Suprapubic skin (tissue), 4 donors: Measurements from ENCODE around the gene TRUB2. TPM values are rescaled to one million over a fixed set of nuclear protein-coding genes. Genes with fewer than 3 reads are reported as not detected.
"Not testable (repeated sequence)": the region's sequence is repeated elsewhere in the genome, so short reads cannot be mapped to it uniquely, and the experiment has no call there.

Experiments used
- DNase-seq, 2 donors: peaks; one replicate each; pipeline ENCODE4 v3.0.0-alpha.2; 2019; ENCODE audit warnings: low spot score in 2 of 2
- H3K27ac ChIP-seq: fragments of 200-600 bp; sonication (generic); one replicate; pipeline ENCODE4 v1.5.1; 2019
- H3K27me3 ChIP-seq: fragments of 200-600 bp; sonication (generic); one replicate; pipeline ENCODE4 v1.5.1; 2019
- H3K36me3 ChIP-seq: fragments of 200-600 bp; sonication (generic); one replicate; pipeline ENCODE4 v1.5.1; 2019
- H3K4me1 ChIP-seq: fragments of 200-600 bp; sonication (generic); one replicate; pipeline ENCODE4 v1.5.1; 2019
- H3K4me3 ChIP-seq: fragments of 200-600 bp; sonication (generic); one replicate; pipeline ENCODE4 v1.5.1; 2019; ENCODE audit warnings: mild to moderate bottlenecking
- H3K9me3 ChIP-seq: fragments of 200-600 bp; sonication (generic); one replicate; pipeline ENCODE4 v1.5.1; 2019
- CTCF ChIP-seq, 2 donors: fragments of 200-600 bp in 1 of 2; fragments of 450-650 bp in 1 of 2; sonication (generic) in 1 of 2; IDR thresholded peaks; one replicate each; pipeline ENCODE4 v1.5.1; 2016 to 2019; ENCODE audit warnings: antibody characterized with exemption in 2 of 2, mild to moderate bottlenecking in 1 of 2, moderate library complexity in 1 of 2
- EP300 ChIP-seq: sonication (generic); formaldehyde crosslinking; IDR thresholded peaks from one replicate; pipeline ENCODE4 v1.6.1; 2017; ENCODE audit warnings: antibody characterized with exemption
- POLR2A ChIP-seq, 2 donors: fragments of 450-650 bp; IDR thresholded peaks; one replicate each; pipeline ENCODE4 v1.6.1; 2017; ENCODE audit warnings: antibody characterized with exemption in 2 of 2, mild to moderate bottlenecking in 2 of 2, moderate library complexity in 2 of 2
- POLR2AphosphoS5 ChIP-seq, 3 donors: sonication (generic); formaldehyde crosslinking; IDR thresholded peaks; one replicate each; pipeline ENCODE4 v1.6.1; 2017; ENCODE audit warnings: antibody characterized with exemption in 3 of 3
- WGBS: methylation state at CpG from one replicate; pipeline ENCODE4 v1.1.5; 2018; 5-methylcytosine and 5-hydroxymethylcytosine counted together
- total RNA-seq, 4 donors: library from RNA; depleted of rRNA; stranded (reverse); fragments of >200 nt; gene quantifications; one replicate each; pipeline ENCODE4 v1.1.0, GENCODE V29; 2016

TRUB2 gene
- total RNA-seq, 4 donors from 2014 or later = 11.6 to 19.9 (median 14.1) TPM

GRCh38 chr9:128282500-128282899 is 39.7 kb downstream of the TRUB2 start:
- Histone ChIP-seq H3K27me3 (no peaks in the 10 kb centered on the region), H3K9me3 (no peaks in the 10 kb centered on the region), H3K36me3 (peaks cover 23% of the 10 kb centered on the region), H3K4me3 (no peak overlapping the region), H3K4me1 (peaks cover 5% of the 10 kb centered on the region), H3K27ac (no peak overlapping the region)
- no peak for DNase-seq
- TF ChIP-seq CTCF (IDR thresholded peaks at IDR 0.05) = no peak
- TF ChIP-seq POLR2A (IDR thresholded peaks at IDR 0.05) = no peak
- TF ChIP-seq EP300 = no peak
- no peak for TF ChIP-seq POLR2AphosphoS5 (IDR thresholded peaks at IDR 0.05)
- WGBS = 98% methylated on average over 6 of the region's 6 CpGs

- H3K27me3 ChIP-seq = no peaks in the 10 kb centered on the region
- H3K27ac ChIP-seq = no peak overlapping the region
- TF ChIP-seq EP300 (no peak), POLR2AphosphoS5 (IDR thresholded peaks at IDR 0.05) (no peak), CTCF (IDR thresholded peaks at IDR 0.05) (no peak), POLR2A (IDR thresholded peaks at IDR 0.05) (no peak)
- H3K36me3 ChIP-seq = peaks cover 3% of the 10 kb centered on the region
- no peaks in the 10 kb centered on the region for H3K9me3 ChIP-seq
- WGBS = 86% methylated on average over 5 of the region's 5 CpGs
- no peak for DNase-seq
- H3K4me3 ChIP-seq = no peak overlapping the region
- H3K4me1 ChIP-seq = peaks cover 18% of the 10 kb centered on the region
Observed at GRCh38 chr9:128280084-128280622, 42.1 kb downstream of the TRUB2 start.

DNA sequence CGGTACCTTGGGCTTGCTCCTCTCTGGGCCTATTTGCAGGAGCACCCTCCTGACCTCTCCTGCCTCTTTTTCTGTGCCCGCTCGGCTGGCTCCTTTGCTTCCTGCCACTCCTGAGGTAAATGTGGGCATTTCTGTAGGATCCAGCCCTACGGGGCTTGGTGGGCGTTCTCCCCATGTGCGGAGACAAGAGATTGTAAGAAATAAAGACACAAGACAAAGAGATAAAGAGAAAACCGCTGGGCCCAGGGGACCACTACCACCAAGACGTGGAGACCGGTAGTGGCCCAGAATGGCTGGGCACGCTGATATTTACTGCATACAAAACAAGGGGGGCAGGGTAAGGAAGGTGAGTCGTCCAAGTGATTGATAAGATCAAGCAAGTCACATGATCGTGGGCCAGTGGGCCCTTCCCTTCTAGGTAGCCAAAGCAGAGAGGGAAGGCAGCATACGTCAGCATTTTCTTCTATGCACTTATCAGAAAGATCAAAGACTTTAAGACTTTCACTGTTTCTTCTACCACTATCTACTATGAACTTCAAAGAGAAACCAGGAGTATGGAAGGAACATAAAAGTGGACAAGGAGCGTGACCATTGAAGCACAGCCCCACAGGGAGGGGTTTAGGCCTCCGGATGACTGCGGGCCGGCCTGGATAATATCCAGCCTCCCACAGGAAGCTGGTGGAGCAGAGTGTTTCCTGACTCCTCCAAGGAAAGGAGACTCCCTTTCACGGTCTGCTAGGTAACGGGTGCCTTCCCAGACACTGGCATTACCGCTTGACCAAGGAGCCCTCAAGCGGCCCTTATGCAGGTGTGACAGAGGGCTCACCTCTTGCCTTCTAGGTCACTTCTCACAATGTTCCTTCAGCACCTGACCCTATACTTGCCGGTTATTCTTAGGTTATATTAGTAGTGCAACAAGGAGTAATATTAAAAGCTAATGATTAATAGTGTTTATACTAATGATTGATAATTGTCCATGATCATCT is 42.9 kb downstream of the TRUB2 start:
- WGBS = 65% methylated on average over 22 of the region's 22 CpGs
- H3K9me3 ChIP-seq, DNase-seq, H3K27ac ChIP-seq, H3K27me3 ChIP-seq, H3K4me3 ChIP-seq, H3K36me3 ChIP-seq: not testable (repeated sequence)
- peaks cover 25% of the 10 kb centered on the region for H3K4me1 ChIP-seq

DNA sequence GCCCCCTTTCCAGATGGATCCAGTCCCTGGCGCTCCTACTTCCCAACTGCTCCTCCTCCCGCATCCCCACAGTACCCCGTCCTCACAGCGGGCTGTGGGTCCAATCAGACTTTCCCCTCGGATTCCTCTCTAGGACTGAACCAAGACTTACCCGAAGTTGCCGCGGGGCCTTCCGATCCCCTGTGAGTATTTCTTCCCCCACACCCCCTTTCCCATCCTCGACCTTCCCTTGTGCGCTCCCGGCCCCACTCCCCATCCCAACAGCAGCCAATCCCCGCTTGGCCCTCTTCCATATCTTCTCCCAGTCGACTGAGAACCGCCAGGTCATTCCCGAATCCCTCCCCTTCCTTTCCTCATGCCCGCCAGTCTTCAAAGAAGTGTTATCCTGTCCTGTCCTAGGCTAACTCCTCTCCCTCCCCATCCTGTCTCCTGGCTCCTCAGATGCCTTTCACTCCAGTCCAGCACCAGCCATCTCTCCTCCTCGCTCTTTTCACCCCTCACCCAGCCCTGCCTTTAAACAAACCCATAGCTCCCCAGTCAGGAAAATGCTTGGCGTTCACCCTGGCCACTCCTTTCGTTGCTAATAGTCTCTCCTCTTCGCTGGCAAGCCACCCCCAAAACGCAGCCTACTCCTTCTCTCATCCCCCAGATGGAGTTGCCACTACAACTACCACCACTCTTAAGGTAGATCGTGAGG is 45.5 kb downstream of the TRUB2 start:
- WGBS = 8% methylated on average over 23 of the region's 23 CpGs

More for the DNA sequence above, 45.5 kb downstream of the TRUB2 start:
- H3K36me3 ChIP-seq = peaks cover 10% of the 10 kb centered on the region
- DNase-seq = peak in 1 of 2 donors; percentile 84
- peak overlapping the region; percentile 89 for H3K27ac ChIP-seq
- TF ChIP-seq POLR2AphosphoS5 (IDR thresholded peaks at IDR 0.05) = no peak
- TF ChIP-seq EP300 = no peak
- no peak for TF ChIP-seq POLR2A (IDR thresholded peaks at IDR 0.05)
- TF ChIP-seq CTCF (IDR thresholded peaks at IDR 0.05) = no peak
- H3K27me3 ChIP-seq = no peaks in the 10 kb centered on the region
- peak overlapping the region; percentile 82 for H3K4me3 ChIP-seq
- H3K9me3 ChIP-seq = no peaks in the 10 kb centered on the region
- H3K4me1 ChIP-seq = peaks cover 38% of the 10 kb centered on the region
